Measurements from ENCODE around the gene UPK2.

UPK2 gene

GRCh38 chr11:118933486-118933885 is 22.6 kb upstream of the UPK2 start:
- Histone ChIP-seq H3K4me3 (ENCODE audit: insufficient read length, low read depth) (no peak overlapping the region), H3K4me1 (ENCODE audit: insufficient read depth, insufficient read length) (peaks cover 6% of the 10 kb centered on the region), H3K9ac (ENCODE audit: insufficient read length, low read depth) (no peak overlapping the region), H3K36me3 (ENCODE audit: insufficient read depth, insufficient read length, low read length) (no peaks in the 10 kb centered on the region), H3K9me3 (ENCODE audit: insufficient read depth, low read length) (no peaks in the 10 kb centered on the region), H3K27me3 (ENCODE audit: insufficient read depth, insufficient read length) (peaks cover 7% of the 10 kb centered on the region)
- TF ChIP-seq SUZ12 (IDR thresholded peaks at IDR 0.05; ENCODE audit: extremely low read depth, insufficient read depth, insufficient read length): no peak
- no peak for TF ChIP-seq ZNF274 (IDR thresholded peaks at IDR 0.05; ENCODE audit: low read depth, low read length)
- no peak for TF ChIP-seq YY1 (IDR thresholded peaks at IDR 0.05; ENCODE audit: insufficient read depth, insufficient read length)
- no peak for DNase-seq (ENCODE audit: low read depth, low spot score)

GRCh38 chr11:118935376-118935775 is 20.7 kb upstream of the UPK2 start:
- DNase-seq (ENCODE audit: low read depth, low spot score): no peak
- no peaks in the 10 kb centered on the region for H3K36me3 ChIP-seq (ENCODE audit: insufficient read depth, insufficient read length, low read length)
- no peaks in the 10 kb centered on the region for H3K9me3 ChIP-seq (ENCODE audit: insufficient read depth, low read length)
- no peak for TF ChIP-seq SUZ12 (IDR thresholded peaks at IDR 0.05; ENCODE audit: extremely low read depth, insufficient read depth, insufficient read length)
- no peak for TF ChIP-seq YY1 (IDR thresholded peaks at IDR 0.05; ENCODE audit: insufficient read depth, insufficient read length)
- TF ChIP-seq ZNF274 (IDR thresholded peaks at IDR 0.05; ENCODE audit: low read depth, low read length): no peak
- no peak overlapping the region for H3K4me3 ChIP-seq (ENCODE audit: insufficient read length, low read depth)
- H3K4me1 ChIP-seq (ENCODE audit: insufficient read depth, insufficient read length): peaks cover 15% of the 10 kb centered on the region
- H3K9ac ChIP-seq (ENCODE audit: insufficient read length, low read depth): no peak overlapping the region
- peaks cover 7% of the 10 kb centered on the region for H3K27me3 ChIP-seq (ENCODE audit: insufficient read depth, insufficient read length)

- TF ChIP-seq YY1 (IDR thresholded peaks at IDR 0.05; ENCODE audit: insufficient read depth, insufficient read length): no peak
- TF ChIP-seq SUZ12 (IDR thresholded peaks at IDR 0.05; ENCODE audit: extremely low read depth, insufficient read depth, insufficient read length): no peak
- no peak for TF ChIP-seq ZNF274 (IDR thresholded peaks at IDR 0.05; ENCODE audit: low read depth, low read length)
- no peaks in the 10 kb centered on the region for H3K27me3 ChIP-seq (ENCODE audit: insufficient read depth, insufficient read length)
- no peak for DNase-seq (ENCODE audit: low read depth, low spot score)
- no peaks in the 10 kb centered on the region for H3K36me3 ChIP-seq (ENCODE audit: insufficient read depth, insufficient read length, low read length)
- H3K4me3 ChIP-seq (ENCODE audit: insufficient read length, low read depth): no peak overlapping the region
- H3K4me1 ChIP-seq (ENCODE audit: insufficient read depth, insufficient read length): peaks cover 12% of the 10 kb centered on the region
- H3K9me3 ChIP-seq (ENCODE audit: insufficient read depth, low read length): no peaks in the 10 kb centered on the region
- no peak overlapping the region for H3K9ac ChIP-seq (ENCODE audit: insufficient read length, low read depth)
Measured at GRCh38 chr11:118938491-118939403, 17.4 kb upstream of the UPK2 start.

GRCh38 chr11:118939404-118939915 is 16.6 kb upstream of the UPK2 start:
- DNase-seq (ENCODE audit: low read depth, low spot score): no peak
- H3K27me3 ChIP-seq (ENCODE audit: insufficient read depth, insufficient read length): no peaks in the 10 kb centered on the region
- H3K4me1 ChIP-seq (ENCODE audit: insufficient read depth, insufficient read length): peaks cover 12% of the 10 kb centered on the region
- no peaks in the 10 kb centered on the region for H3K36me3 ChIP-seq (ENCODE audit: insufficient read depth, insufficient read length, low read length)
- TF ChIP-seq YY1 (IDR thresholded peaks at IDR 0.05; ENCODE audit: insufficient read depth, insufficient read length): no peak
- no peak for TF ChIP-seq ZNF274 (IDR thresholded peaks at IDR 0.05; ENCODE audit: low read depth, low read length)
- TF ChIP-seq SUZ12 (IDR thresholded peaks at IDR 0.05; ENCODE audit: extremely low read depth, insufficient read depth, insufficient read length): no peak
- peak overlapping the region; percentile 10 for H3K9ac ChIP-seq (ENCODE audit: insufficient read length, low read depth)
- H3K9me3 ChIP-seq (ENCODE audit: insufficient read depth, low read length): no peaks in the 10 kb centered on the region
- H3K4me3 ChIP-seq (ENCODE audit: insufficient read length, low read depth): no peak overlapping the region

- DNase-seq (ENCODE audit: low read depth, low spot score): no peak
- peaks cover 12% of the 10 kb centered on the region for H3K4me1 ChIP-seq (ENCODE audit: insufficient read depth, insufficient read length)
- H3K9me3 ChIP-seq (ENCODE audit: insufficient read depth, low read length): no peaks in the 10 kb centered on the region
- H3K4me3 ChIP-seq (ENCODE audit: insufficient read length, low read depth): no peak overlapping the region
- no peaks in the 10 kb centered on the region for H3K36me3 ChIP-seq (ENCODE audit: insufficient read depth, insufficient read length, low read length)
- peak overlapping the region; percentile 26 for H3K9ac ChIP-seq (ENCODE audit: insufficient read length, low read depth)
- H3K27me3 ChIP-seq (ENCODE audit: insufficient read depth, insufficient read length): no peaks in the 10 kb centered on the region
- TF ChIP-seq YY1 (IDR thresholded peaks at IDR 0.05; ENCODE audit: insufficient read depth, insufficient read length): no peak
- no peak for TF ChIP-seq ZNF274 (IDR thresholded peaks at IDR 0.05; ENCODE audit: low read depth, low read length)
- TF ChIP-seq SUZ12 (IDR thresholded peaks at IDR 0.05; ENCODE audit: extremely low read depth, insufficient read depth, insufficient read length): no peak
Measured at GRCh38 chr11:118939953-118940598, 16.0 kb upstream of the UPK2 start.

- H3K36me3 ChIP-seq (ENCODE audit: insufficient read depth, insufficient read length, low read length): no peaks in the 10 kb centered on the region
- H3K9me3 ChIP-seq (ENCODE audit: insufficient read depth, low read length): no peaks in the 10 kb centered on the region
- H3K4me1 ChIP-seq (ENCODE audit: insufficient read depth, insufficient read length): no peaks in the 10 kb centered on the region
- no peak for DNase-seq (ENCODE audit: low read depth, low spot score)
- TF ChIP-seq SUZ12 (IDR thresholded peaks at IDR 0.05; ENCODE audit: extremely low read depth, insufficient read depth, insufficient read length) (no peak), YY1 (IDR thresholded peaks at IDR 0.05; ENCODE audit: insufficient read depth, insufficient read length) (no peak), ZNF274 (IDR thresholded peaks at IDR 0.05; ENCODE audit: low read depth, low read length) (no peak)
- no peak overlapping the region for H3K9ac ChIP-seq (ENCODE audit: insufficient read length, low read depth)
- no peaks in the 10 kb centered on the region for H3K27me3 ChIP-seq (ENCODE audit: insufficient read depth, insufficient read length)
- H3K4me3 ChIP-seq (ENCODE audit: insufficient read length, low read depth): no peak overlapping the region
Measured at GRCh38 chr11:118947091-118947490, 9.0 kb upstream of the UPK2 start.

- TF ChIP-seq YY1 (IDR thresholded peaks at IDR 0.05; ENCODE audit: insufficient read depth, insufficient read length) (no peak), SUZ12 (IDR thresholded peaks at IDR 0.05; ENCODE audit: extremely low read depth, insufficient read depth, insufficient read length) (no peak), ZNF274 (IDR thresholded peaks at IDR 0.05; ENCODE audit: low read depth, low read length) (no peak)
- no peaks in the 10 kb centered on the region for H3K36me3 ChIP-seq (ENCODE audit: insufficient read depth, insufficient read length, low read length)
- no peak for DNase-seq (ENCODE audit: low read depth, low spot score)
Measured at GRCh38 chr11:118948000-118948399, 8.1 kb upstream of the UPK2 start.

More at GRCh38 chr11:118948000-118948399, 8.1 kb upstream of the UPK2 start:
- Histone ChIP-seq H3K27me3 (ENCODE audit: insufficient read depth, insufficient read length) (peaks cover 2% of the 10 kb centered on the region), H3K9ac (ENCODE audit: insufficient read length, low read depth) (no peak overlapping the region), H3K4me1 (ENCODE audit: insufficient read depth, insufficient read length) (no peaks in the 10 kb centered on the region), H3K9me3 (ENCODE audit: insufficient read depth, low read length) (no peaks in the 10 kb centered on the region), H3K4me3 (ENCODE audit: insufficient read length, low read depth) (no peak overlapping the region)
